ENCODE measurements around the gene C1QTNF8. TPM values are rescaled to one million over a fixed set of nuclear protein-coding genes. Genes with fewer than 3 reads are reported as not detected.

C1QTNF8 gene
- total and polyA plus RNA-seq, 2 of the 8 experiments (the other 6 are each of a cell fraction or from before 2014, with no cell fraction given) = not detected

DNA sequence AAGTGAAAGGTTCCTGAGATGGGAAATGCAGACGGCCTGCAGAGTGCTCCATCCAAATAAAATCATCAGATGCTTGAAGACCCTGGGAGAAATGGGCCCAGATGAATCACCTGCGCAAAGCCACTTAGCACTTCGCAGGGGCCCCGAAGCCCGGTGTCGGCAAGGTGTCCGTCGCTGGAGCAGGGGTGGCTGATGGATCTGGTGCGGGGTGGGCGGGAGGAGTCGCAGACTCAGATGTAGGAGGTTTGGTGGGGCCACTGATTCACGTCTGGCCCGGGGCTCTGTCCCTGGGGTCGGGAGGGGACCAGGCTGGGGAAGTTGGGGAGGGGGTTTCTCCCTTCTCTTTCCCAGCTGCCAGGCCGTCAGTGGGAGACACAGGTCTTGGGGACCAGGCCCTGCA, 45.1 kb downstream of the C1QTNF8 start:
- no peak overlapping the region for H3K14ac ChIP-seq (ENCODE audit: insufficient read length)
- FAIRE-seq = no peak
- H4K91ac ChIP-seq (replicated peaks; ENCODE audit: insufficient read length, low read length) = no peak overlapping the region
- 92% methylated on average over 9 of the region's 15 CpGs; no CpG with 5 or more reads in 1 of the 2 experiments for WGBS, 2 experiments (ENCODE audit: extremely low coverage in 1 of 2, insufficient coverage in 1 of 2, insufficient read length in 1 of 2, insufficient replicate concordance in 2 of 2, low coverage in 1 of 2, low lambda C conversion rate in 2 of 2, missing lambda C conversion rate in 1 of 2)
- no peaks in the 10 kb centered on the region for H3K9me3 ChIP-seq (ENCODE audit: insufficient read depth in 2 of 2, low read depth in 1 of 2, low read length in 1 of 2)
- H3K79me1 ChIP-seq (ENCODE audit: low read depth, low read length) = no peaks in the 10 kb centered on the region
- TF ChIP-seq GABPA (IDR thresholded peaks at IDR 0.05; ENCODE audit: borderline replicate concordance, insufficient read depth, low read length) = no peak
- no peak for TF ChIP-seq TAF1 (IDR thresholded peaks at IDR 0.05; ENCODE audit: low read depth, low read length)
- no peak for TF ChIP-seq TEAD4 (IDR thresholded peaks at IDR 0.05; ENCODE audit: low read depth, low read length)
- TF ChIP-seq RBBP5 (IDR thresholded peaks at IDR 0.05; ENCODE audit: borderline replicate concordance, low read depth, low read length) = no peak
- TF ChIP-seq YY1 (IDR thresholded peaks at IDR 0.05; ENCODE audit: low read depth, low read length) = no peak
- TF ChIP-seq ZNF274 (IDR thresholded peaks at IDR 0.05; ENCODE audit: borderline replicate concordance, extremely low read depth, low read length) = no peak
- no peak for TF ChIP-seq SUZ12 (IDR thresholded peaks at IDR 0.05; ENCODE audit: low read length)
- no peak for TF ChIP-seq TBP (IDR thresholded peaks at IDR 0.05; ENCODE audit: low read depth, low read length)
- no peak for TF ChIP-seq CHD1 (IDR thresholded peaks at IDR 0.05; ENCODE audit: low read depth, low read length)
- H2BK15ac ChIP-seq (ENCODE audit: low read length) = no peak overlapping the region
- ChIA-PET CTCF (ENCODE audit: partially characterized antibody) (no interaction called here), POLR2A (ENCODE audit: partially characterized antibody) (no interaction called here)
- no peak overlapping the region for H4K5ac ChIP-seq (ENCODE audit: insufficient read length, low read depth, low read length)
- H3K23me2 ChIP-seq (ENCODE audit: low read depth, low read length) = no peaks in the 10 kb centered on the region
- H4K20me1 ChIP-seq (replicated peaks in 1 of 2; ENCODE audit: control insufficient read depth in 1 of 2, insufficient read depth in 2 of 2, low read length in 2 of 2) = no peaks in the 10 kb centered on the region
- no peak overlapping the region for H2BK12ac ChIP-seq (ENCODE audit: low read depth, low read length)
- H3K23ac ChIP-seq (ENCODE audit: insufficient read length) = no peak overlapping the region
- H3K4ac ChIP-seq (replicated peaks; ENCODE audit: insufficient read length, low read depth, low read length) = no peak overlapping the region
- H3K56ac ChIP-seq (replicated peaks; ENCODE audit: insufficient read length, low read depth, low read length) = no peak overlapping the region
- no peak overlapping the region for H2BK5ac ChIP-seq (ENCODE audit: low read depth, low read length)
- no peak overlapping the region for H3K18ac ChIP-seq (ENCODE audit: extremely low read depth, low read length)
- H2BK20ac ChIP-seq (ENCODE audit: low read length) = no peak overlapping the region
- peaks cover 0 to 10% (median 5%) of the 10 kb centered on the region in 4 experiments; a peak in 6 of 7 replicates for H3K4me1 ChIP-seq (replicated peaks in 1 of 4; ENCODE audit: control insufficient read depth in 3 of 4, insufficient read depth in 4 of 4, low read length in 3 of 4)
- H4K8ac ChIP-seq (ENCODE audit: extremely low read depth, insufficient read depth, low read length) = no peak overlapping the region
- DNase-seq (ENCODE audit: low read depth in 1 of 2, low spot score in 2 of 2) = no peak
- no peak overlapping the region for H3K4me3 ChIP-seq (ENCODE audit: extremely low read depth in 1 of 4, insufficient read depth in 2 of 4, low read depth in 3 of 4, low read length in 4 of 4)
- H2AFZ ChIP-seq (ENCODE audit: low read length) = no peak overlapping the region
- H3K36me3 ChIP-seq (ENCODE audit: control insufficient read depth in 2 of 4, insufficient read depth in 4 of 4, low read length in 3 of 4) = no peaks in the 10 kb centered on the region
- no peak overlapping the region for H3K27ac ChIP-seq (ENCODE audit: low read depth, low read length)
- no peaks in the 10 kb centered on the region for H3K79me2 ChIP-seq (ENCODE audit: control insufficient read depth in 1 of 2, insufficient read depth in 2 of 2, low read length in 2 of 2)
- H3K9ac ChIP-seq (replicated peaks in 1 of 4; ENCODE audit: extremely low read depth in 1 of 4, low read depth in 3 of 4, low read length in 3 of 4) = no peak overlapping the region
- no peak overlapping the region for H2BK120ac ChIP-seq (replicated peaks; ENCODE audit: low read depth, low read length)
- H3K27me3 ChIP-seq (replicated peaks in 1 of 4; ENCODE audit: control insufficient read depth in 3 of 4, extremely low read depth in 1 of 4, insufficient read depth in 3 of 4, low read length in 3 of 4) = peaks cover 0 to 2% (median 0%) of the 10 kb centered on the region in 4 experiments; a peak in 2 of 7 replicates
- H3K4me2 ChIP-seq (ENCODE audit: insufficient read depth in 1 of 2, low read depth in 2 of 2, low read length in 2 of 2) = no peak overlapping the region
- H2AK5ac ChIP-seq (ENCODE audit: low read depth, low read length) = no peak overlapping the region

All from H1 (cell line).